Body of pancreas (tissue), 4 donors: ENCODE results near the gene ATP6V1B1. TPM values are rescaled to one million over a fixed set of nuclear protein-coding genes. Genes with fewer than 3 reads are reported as not detected.

ENCODE experiments used
- ATAC-seq: fragments of 150-250 bp; one replicate; pipeline ENCODE4 v1.9.1; 2016
- DNase-seq, 4 donors: peaks; one replicate each; pipeline ENCODE4 v3.0.0-alpha.2; 2019
- H3K27ac ChIP-seq, 4 donors: fragments of 200-600 bp; sonication (generic); 1 replicate in 3 of 4; 2 replicates in 1 of 4; pipeline versions ENCODE4 v1.5.1 to v1.6.1; 2016 to 2019; ENCODE audit warnings: mild to moderate bottlenecking in 1 of 4, mixed read lengths in 1 of 4, moderate library complexity in 1 of 4
- H3K27me3 ChIP-seq, 2 donors: fragments of 200-600 bp; sonication (generic); one replicate each; pipeline ENCODE4 v1.6.0; 2016; ENCODE audit warnings: mild to moderate bottlenecking in 1 of 2
- H3K36me3 ChIP-seq, 2 donors: fragments of 200-600 bp; sonication (generic); replicated peaks in 1 of 2; 2 replicates each; pipeline ENCODE4 v1.5.1; 2016; ENCODE audit warnings: low read depth in 2 of 2; ENCODE audit not compliant: insufficient read depth in 1 of 2
- H3K4me1 ChIP-seq: fragments of 200-600 bp; sonication (generic); one replicate; pipeline ENCODE4 v1.6.0; 2016
- H3K4me3 ChIP-seq, 2 donors: fragments of 200-600 bp; sonication (generic); 1 replicate in 1 of 2; 2 replicates in 1 of 2; pipeline ENCODE4 v1.5.1; 2016 to 2019
- H3K9me3 ChIP-seq, 3 donors: fragments of 200-600 bp; sonication (generic); 1 replicate in 2 of 3; 2 replicates in 1 of 3; pipeline ENCODE4 v1.5.1; 2016
- POLR2A ChIP-seq, 3 donors: fragments of 450-650 bp; IDR thresholded peaks; one replicate each; pipeline ENCODE4 v1.6.1; 2016; ENCODE audit warnings: antibody characterized with exemption in 3 of 3, mild to moderate bottlenecking in 2 of 3
- WGBS, 2 donors: methylation state at CpG; one replicate each; pipeline ENCODE4 v1.1.5; 2017; 5-methylcytosine and 5-hydroxymethylcytosine counted together
- intact Hi-C: fragments of 100-400 bp; cut with DNase I; formaldehyde crosslinking; loops from one replicate; pipeline ENCODE4 v1.15.1; 2023
- total RNA-seq, 2 donors: library from RNA; depleted of rRNA; stranded (reverse); fragments of >200 nt; gene quantifications; one replicate each; pipeline ENCODE4 v1.1.0, GENCODE V29; 2016
- TF ChIP-seq, protein P1 (sequence below), 7 experiments: fragments of 450-650 bp in 4 of 7; fragments of 200-600 bp in 3 of 7; sonication (generic) in 3 of 7; IDR thresholded peaks; one replicate each; pipeline ENCODE4 v1.5.1; 2016 to 2019; ENCODE audit warnings: antibody characterized with exemption in 7 of 7

Gene ATP6V1B1
- total RNA-seq, 2 donors from 2014 or later, result 9.9 to 17.9 TPM

DNA sequence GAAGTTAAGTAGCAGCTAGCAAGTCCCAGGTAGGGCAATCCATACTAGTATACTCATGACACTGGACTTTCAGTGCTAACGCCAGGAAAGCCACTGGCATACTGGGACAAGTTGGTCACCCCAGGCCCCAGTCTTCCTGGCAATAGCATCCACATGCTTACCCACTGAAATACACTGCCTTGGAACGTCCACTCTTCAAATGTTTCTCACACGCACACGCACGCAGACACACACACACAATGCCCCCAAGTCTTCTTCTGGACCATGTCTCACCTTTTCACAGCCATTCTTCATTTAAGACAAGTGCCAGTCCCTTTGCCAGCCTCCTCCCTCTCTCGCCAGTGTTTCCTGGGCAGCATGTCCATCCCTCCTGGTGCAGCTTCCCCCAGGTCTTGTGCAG is 67.7 kb downstream of the ATP6V1B1 start:
- no peak for ATAC-seq
- Histone ChIP-seq H3K27me3 (no peaks in the 10 kb centered on the region), H3K36me3 (no peaks in the 10 kb centered on the region), H3K4me3 (no peak overlapping the region), H3K27ac (no peak overlapping the region), H3K4me1 (peaks cover 8% of the 10 kb centered on the region), H3K9me3 (no peaks in the 10 kb centered on the region)
- 60 to 66% methylated on average over 6 of the region's 6 CpGs for WGBS, 2 donors
- intact Hi-C loops, result no loop called here
- TF ChIP-seq POLR2A (IDR thresholded peaks at IDR 0.05), result no peak
- TF ChIP-seq, protein P1, sequence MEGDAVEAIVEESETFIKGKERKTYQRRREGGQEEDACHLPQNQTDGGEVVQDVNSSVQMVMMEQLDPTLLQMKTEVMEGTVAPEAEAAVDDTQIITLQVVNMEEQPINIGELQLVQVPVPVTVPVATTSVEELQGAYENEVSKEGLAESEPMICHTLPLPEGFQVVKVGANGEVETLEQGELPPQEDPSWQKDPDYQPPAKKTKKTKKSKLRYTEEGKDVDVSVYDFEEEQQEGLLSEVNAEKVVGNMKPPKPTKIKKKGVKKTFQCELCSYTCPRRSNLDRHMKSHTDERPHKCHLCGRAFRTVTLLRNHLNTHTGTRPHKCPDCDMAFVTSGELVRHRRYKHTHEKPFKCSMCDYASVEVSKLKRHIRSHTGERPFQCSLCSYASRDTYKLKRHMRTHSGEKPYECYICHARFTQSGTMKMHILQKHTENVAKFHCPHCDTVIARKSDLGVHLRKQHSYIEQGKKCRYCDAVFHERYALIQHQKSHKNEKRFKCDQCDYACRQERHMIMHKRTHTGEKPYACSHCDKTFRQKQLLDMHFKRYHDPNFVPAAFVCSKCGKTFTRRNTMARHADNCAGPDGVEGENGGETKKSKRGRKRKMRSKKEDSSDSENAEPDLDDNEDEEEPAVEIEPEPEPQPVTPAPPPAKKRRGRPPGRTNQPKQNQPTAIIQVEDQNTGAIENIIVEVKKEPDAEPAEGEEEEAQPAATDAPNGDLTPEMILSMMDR (IDR thresholded peaks at IDR 0.05), result no peak
- DNase-seq, result no peak

DNA sequence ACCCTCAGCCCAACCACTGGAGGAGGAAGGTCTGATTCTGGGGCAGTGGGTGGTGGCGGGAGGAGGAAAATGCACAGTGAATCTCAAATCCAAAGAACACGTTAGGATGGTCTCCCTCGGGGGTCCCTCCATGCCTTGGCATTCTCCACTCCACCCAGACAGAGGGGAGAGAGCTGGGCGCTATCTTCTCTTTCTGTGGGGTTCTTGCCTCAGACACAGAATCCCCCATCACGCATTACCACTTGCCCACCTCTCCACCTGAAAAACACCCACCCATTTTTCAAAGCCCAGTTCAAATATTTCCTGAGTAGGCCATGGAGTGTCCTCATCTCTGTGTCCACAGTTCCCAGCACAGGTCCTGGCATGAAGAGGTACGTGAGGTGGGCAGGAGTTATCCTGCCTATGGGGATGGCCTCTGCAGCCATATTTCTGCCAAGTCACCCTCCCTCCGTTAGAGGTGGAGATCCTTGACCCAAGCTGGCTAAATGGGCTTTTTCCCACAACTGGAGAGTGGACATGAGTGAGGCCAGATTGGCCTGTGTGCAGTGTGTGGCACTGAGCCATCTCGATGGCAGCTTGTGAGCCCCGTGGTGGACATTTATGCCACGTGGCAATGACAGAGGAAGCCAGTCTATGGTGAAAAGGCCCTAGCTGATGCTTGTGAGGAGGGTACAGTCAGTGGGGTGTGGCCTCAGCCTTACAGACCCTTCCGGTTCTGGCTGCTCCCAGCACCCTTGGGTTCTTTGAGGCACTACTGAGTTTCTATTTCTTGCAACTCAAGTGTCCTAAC is 68.5 kb downstream of the ATP6V1B1 start:
- Histone ChIP-seq H3K27me3 (no peaks in the 10 kb centered on the region), H3K36me3 (no peaks in the 10 kb centered on the region), H3K4me3 (no peak overlapping the region), H3K9me3 (no peaks in the 10 kb centered on the region), H3K4me1 (peaks cover 8% of the 10 kb centered on the region), H3K27ac (no peak overlapping the region)
- WGBS, 2 donors, result 57 to 58% methylated on average over 10 to 11 of the region's 11 CpGs
- ATAC-seq (no peak), DNase-seq (no peak)
- intact Hi-C loops, result no loop called here
- no peak for TF ChIP-seq POLR2A (IDR thresholded peaks at IDR 0.05)
- TF ChIP-seq, protein P1 (IDR thresholded peaks at IDR 0.05), result no peak

DNA sequence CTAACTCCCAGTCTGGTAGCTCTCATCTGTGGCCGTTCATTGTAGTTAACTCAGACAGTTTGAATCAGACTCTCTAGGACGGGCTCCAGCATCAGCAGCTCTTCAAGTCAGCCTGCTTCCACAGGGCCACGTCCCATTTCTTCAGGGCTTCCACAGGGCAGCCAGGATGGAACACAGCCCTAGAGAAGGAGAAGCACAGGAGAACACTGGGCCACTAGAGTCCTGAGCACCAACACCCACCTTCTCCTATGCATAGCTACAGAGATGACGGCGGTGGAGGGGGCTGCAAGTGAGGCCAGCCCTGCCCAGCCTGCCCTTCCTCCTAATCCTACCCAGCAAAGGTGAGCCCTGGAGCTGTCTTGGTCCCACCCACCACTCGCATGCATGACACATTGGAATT is 69.2 kb downstream of the ATP6V1B1 start:
- ATAC-seq, result no peak
- 66 to 76% methylated on average over 4 to 6 of the region's 6 CpGs for WGBS, 2 donors

GRCh38 chr2:71005271-71006202 is 69.8 kb downstream of the ATP6V1B1 start:
- DNase-seq (no peak), ATAC-seq (no peak)
- Histone ChIP-seq H3K27me3 (no peaks in the 10 kb centered on the region), H3K4me1 (peaks cover 8% of the 10 kb centered on the region), H3K9me3 (no peaks in the 10 kb centered on the region), H3K27ac (no peak overlapping the region), H3K4me3 (no peak overlapping the region), H3K36me3 (no peaks in the 10 kb centered on the region)
- TF ChIP-seq POLR2A (IDR thresholded peaks at IDR 0.05), result no peak
- TF ChIP-seq, protein P1 (IDR thresholded peaks at IDR 0.05), result no peak
- 72 to 74% methylated on average over 10 of the region's 10 CpGs for WGBS, 2 donors
- intact Hi-C loops, result no loop called here

More for the DNA sequence above, 69.2 kb downstream of the ATP6V1B1 start:
- intact Hi-C loops, result no loop called here
- Histone ChIP-seq H3K4me3 (no peak overlapping the region), H3K36me3 (no peaks in the 10 kb centered on the region), H3K9me3 (no peaks in the 10 kb centered on the region), H3K4me1 (peaks cover 8% of the 10 kb centered on the region), H3K27ac (no peak overlapping the region), H3K27me3 (no peaks in the 10 kb centered on the region)
- TF ChIP-seq POLR2A (IDR thresholded peaks at IDR 0.05), result no peak
- TF ChIP-seq, protein P1 (IDR thresholded peaks at IDR 0.05), result no peak
- no peak for DNase-seq
